Thyroid gland (tissue), 4 donors: ENCODE results near the gene GABPA. TPM values are rescaled to one million over a fixed set of nuclear protein-coding genes. Genes with fewer than 3 reads are reported as not detected.

Source experiments
- DNase-seq, 2 donors: peaks; one replicate each; pipeline ENCODE4 v3.0.0-alpha.2; 2019
- H3K27ac ChIP-seq, 3 donors: fragments of 200-600 bp; sonication (generic); 1 replicate in 2 of 3; 2 replicates in 1 of 3; pipeline ENCODE4 v1.5.1; 2016 to 2019; ENCODE audit warnings: mild to moderate bottlenecking in 1 of 3, moderate library complexity in 1 of 3
- H3K27me3 ChIP-seq: fragments of 200-600 bp; sonication (generic); one replicate; pipeline ENCODE4 v1.5.1; 2019
- H3K36me3 ChIP-seq, 2 donors: fragments of 200-600 bp; sonication (generic); one replicate each; pipeline ENCODE4 v1.5.1; 2016 to 2019
- H3K4me1 ChIP-seq, 2 donors: fragments of 200-600 bp; sonication (generic); one replicate each; pipeline ENCODE4 v1.5.1; 2017 to 2019
- H3K4me3 ChIP-seq, 3 donors: fragments of 200-600 bp; sonication (generic); replicated peaks in 1 of 3; 1 replicate in 2 of 3; 2 replicates in 1 of 3; pipeline ENCODE4 v1.5.1; 2016; ENCODE audit warnings: mild to moderate bottlenecking in 1 of 3
- H3K9me3 ChIP-seq: fragments of 200-600 bp; sonication (generic); one replicate; pipeline ENCODE4 v1.5.1; 2017
- POLR2A ChIP-seq, 2 donors: fragments of 450-650 bp; IDR thresholded peaks; one replicate each; pipeline ENCODE4 v1.6.1; 2017; ENCODE audit warnings: antibody characterized with exemption in 2 of 2, mild to moderate bottlenecking in 2 of 2, moderate library complexity in 1 of 2
- WGBS, 2 donors: methylation state at CpG; one replicate each; pipeline ENCODE4 v1.1.5; 2017; 5-methylcytosine and 5-hydroxymethylcytosine counted together
- intact Hi-C: fragments of 100-400 bp; cut with DNase I; formaldehyde crosslinking; loops from one replicate; pipeline ENCODE4 v1.15.1; 2023
- total RNA-seq, 4 donors: library from RNA; depleted of rRNA; stranded (reverse); fragments of >200 nt; gene quantifications; one replicate each; pipeline ENCODE4 v1.2.3, GENCODE V29; 2016
- TF ChIP-seq, protein P1 (sequence below), 6 experiments: fragments of 200-600 bp in 3 of 6; fragments of 450-650 bp in 3 of 6; sonication (generic) in 3 of 6; IDR thresholded peaks; one replicate each; pipeline ENCODE4 v1.5.1; 2016 to 2019; ENCODE audit warnings: antibody characterized with exemption in 6 of 6, mild to moderate bottlenecking in 2 of 6, inconsistent platforms in 1 of 6, moderate library complexity in 1 of 6

GABPA gene
- total RNA-seq, 4 donors from 2014 or later, result 37.3 to 39.8 (median 38.4) TPM

DNA sequence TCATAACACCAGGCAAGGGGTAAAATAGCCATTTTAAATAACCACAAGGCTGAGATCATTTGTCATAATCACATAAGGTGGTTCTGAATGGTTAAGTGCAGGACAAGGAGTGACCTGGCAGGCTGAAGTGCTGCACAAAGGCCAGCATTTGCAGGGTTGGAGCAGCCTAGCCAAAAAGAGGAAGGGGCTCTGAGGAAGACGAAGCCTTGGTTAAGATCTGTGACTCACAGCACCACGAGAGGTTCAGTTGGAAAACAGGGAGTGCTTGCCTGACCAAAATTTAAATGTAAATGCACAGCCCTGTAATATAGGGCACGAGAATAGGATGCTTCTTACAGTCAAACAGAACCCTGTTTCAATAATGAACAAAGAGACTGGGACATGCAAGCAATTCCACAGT is 12.1 kb upstream of the GABPA start:
- peaks cover 16 to 42% of the 10 kb centered on the region in 2 donors for H3K36me3 ChIP-seq
- DNase-seq, result no peak
- 95 to 97% methylated on average over 3 of the region's 3 CpGs for WGBS, 2 donors
- H3K4me3 ChIP-seq, result no peak overlapping the region
- no peaks in the 10 kb centered on the region for H3K27me3 ChIP-seq
- TF ChIP-seq POLR2A (IDR thresholded peaks at IDR 0.05), result no peak
- TF ChIP-seq, protein P1, sequence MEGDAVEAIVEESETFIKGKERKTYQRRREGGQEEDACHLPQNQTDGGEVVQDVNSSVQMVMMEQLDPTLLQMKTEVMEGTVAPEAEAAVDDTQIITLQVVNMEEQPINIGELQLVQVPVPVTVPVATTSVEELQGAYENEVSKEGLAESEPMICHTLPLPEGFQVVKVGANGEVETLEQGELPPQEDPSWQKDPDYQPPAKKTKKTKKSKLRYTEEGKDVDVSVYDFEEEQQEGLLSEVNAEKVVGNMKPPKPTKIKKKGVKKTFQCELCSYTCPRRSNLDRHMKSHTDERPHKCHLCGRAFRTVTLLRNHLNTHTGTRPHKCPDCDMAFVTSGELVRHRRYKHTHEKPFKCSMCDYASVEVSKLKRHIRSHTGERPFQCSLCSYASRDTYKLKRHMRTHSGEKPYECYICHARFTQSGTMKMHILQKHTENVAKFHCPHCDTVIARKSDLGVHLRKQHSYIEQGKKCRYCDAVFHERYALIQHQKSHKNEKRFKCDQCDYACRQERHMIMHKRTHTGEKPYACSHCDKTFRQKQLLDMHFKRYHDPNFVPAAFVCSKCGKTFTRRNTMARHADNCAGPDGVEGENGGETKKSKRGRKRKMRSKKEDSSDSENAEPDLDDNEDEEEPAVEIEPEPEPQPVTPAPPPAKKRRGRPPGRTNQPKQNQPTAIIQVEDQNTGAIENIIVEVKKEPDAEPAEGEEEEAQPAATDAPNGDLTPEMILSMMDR (IDR thresholded peaks at IDR 0.05), result no peak
- intact Hi-C loops, result no loop called here
- no peaks in the 10 kb centered on the region for H3K4me1 ChIP-seq
- H3K9me3 ChIP-seq, result no peaks in the 10 kb centered on the region
- no peak overlapping the region for H3K27ac ChIP-seq

DNA sequence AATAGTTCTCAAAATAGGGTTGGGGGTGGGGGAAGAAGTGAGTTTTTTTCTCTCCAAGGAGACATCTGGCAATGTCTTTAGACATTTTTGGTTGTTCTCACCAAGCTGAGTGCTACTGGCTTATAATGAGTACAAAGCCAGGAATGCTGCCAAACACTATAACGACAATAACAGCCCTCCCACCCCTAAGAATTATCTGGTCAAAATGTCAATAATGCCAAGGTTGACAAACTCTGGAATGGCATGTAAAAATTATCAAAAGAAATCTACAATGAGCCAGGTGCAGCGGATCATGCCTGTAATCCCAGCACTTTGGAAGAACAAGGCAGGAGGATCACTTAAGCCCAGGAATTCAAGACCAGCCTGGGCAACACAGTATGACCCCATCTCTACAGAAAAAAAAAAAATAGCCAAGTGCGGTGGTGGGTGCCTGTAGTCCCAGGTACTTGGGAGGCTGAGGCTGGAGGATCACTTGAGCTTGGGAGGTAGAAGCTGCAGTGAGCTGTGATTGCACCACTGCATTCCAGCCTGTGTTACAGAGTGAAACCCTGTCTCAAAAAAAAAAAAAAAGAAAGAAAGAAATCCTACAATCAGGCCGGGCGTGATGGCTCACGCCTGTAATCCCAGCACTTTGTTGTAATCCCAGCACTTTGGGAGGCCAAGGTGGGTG is 2.5 kb upstream of the GABPA start:
- H3K9me3 ChIP-seq, result no peaks in the 10 kb centered on the region
- peaks cover 14 to 31% of the 10 kb centered on the region in 2 donors for H3K4me1 ChIP-seq
- peaks cover 22% of the 10 kb centered on the region in 2 donors for H3K36me3 ChIP-seq
- H3K27ac ChIP-seq, result no peak overlapping the region
- no peak for DNase-seq
- H3K27me3 ChIP-seq, result no peaks in the 10 kb centered on the region
- WGBS, 2 donors, result 82 to 87% methylated on average over 6 of the region's 6 CpGs
- no peak overlapping the region for H3K4me3 ChIP-seq
- TF ChIP-seq, protein P1 (IDR thresholded peaks at IDR 0.05), result no peak
- no peak for TF ChIP-seq POLR2A (IDR thresholded peaks at IDR 0.05)
- intact Hi-C loops, result no loop called here

DNA sequence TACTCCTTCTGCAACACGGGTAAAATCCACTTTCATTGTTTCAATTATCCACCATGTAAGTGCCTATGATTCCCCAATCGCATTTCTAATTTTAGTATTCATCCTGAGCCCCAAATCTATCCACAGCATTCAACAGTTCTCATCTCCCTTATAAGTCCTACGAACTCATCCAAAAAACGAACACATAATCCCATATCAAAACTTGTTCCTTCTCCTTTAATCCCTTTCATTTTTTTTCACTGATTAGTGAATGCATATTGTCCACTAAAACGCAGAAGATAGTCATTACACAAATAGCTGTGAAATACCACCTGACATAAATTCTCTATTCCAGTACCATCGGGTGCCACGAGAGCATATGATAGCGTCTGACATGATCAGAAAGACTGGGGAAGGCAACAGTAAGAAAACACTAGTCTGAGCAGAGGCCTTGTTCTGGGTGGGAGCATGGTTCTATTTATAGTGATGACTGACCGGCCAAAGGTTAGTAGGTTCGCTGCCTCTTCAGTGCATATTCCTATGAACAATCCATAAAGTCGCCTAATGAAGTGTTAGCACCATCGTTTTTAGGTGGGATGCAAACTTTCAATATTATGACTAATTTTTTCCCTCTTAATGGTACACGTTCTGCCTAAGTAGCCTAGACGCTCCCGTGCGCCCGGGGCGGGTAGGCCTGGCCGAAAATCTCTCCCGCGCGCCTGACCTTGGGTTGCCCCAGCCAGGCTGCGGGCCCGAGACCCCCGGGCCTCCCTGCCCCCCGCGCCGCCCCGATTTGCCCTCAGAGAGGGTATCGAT is 716 bp upstream of the GABPA start:
- Histone ChIP-seq H3K36me3 (peaks cover 4 to 5% of the 10 kb centered on the region in 2 donors), H3K9me3 (no peaks in the 10 kb centered on the region), H3K4me3 (peak overlapping the region; percentile 77 to 93 (median 90)), H3K27me3 (no peaks in the 10 kb centered on the region), H3K27ac (peak overlapping the region; percentile 84 to 99 (median 98)), H3K4me1 (peaks cover 14 to 31% of the 10 kb centered on the region in 2 donors)
- WGBS, 2 donors, result 6 to 8% methylated on average over 26 to 30 of the region's 30 CpGs
- no peak for TF ChIP-seq POLR2A (IDR thresholded peaks at IDR 0.05)
- TF ChIP-seq, protein P1 (IDR thresholded peaks at IDR 0.05), result no peak
- intact Hi-C loops, result no loop called here
- peak in 1 of 2 donors; percentile 13 for DNase-seq

DNA sequence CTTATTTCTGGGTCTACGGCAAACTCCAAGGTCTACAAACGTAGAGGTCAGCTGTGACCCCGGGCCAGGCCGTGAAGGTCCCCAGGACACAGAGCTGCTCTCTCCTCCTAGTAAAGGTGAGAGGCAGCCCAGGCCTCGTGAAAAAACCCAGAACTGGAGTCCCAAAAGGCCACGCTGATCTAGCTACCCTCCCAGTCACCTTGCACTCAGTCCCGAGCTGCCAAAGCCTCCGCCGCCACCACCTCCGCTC is 193 bp upstream of the GABPA start:
- H3K9me3 ChIP-seq, result no peaks in the 10 kb centered on the region
- no peaks in the 10 kb centered on the region for H3K36me3 ChIP-seq
- peak overlapping the region; percentile 77 to 93 (median 90) for H3K4me3 ChIP-seq
- H3K27me3 ChIP-seq, result no peaks in the 10 kb centered on the region
- 0% methylated on average over 7 to 9 of the region's 10 CpGs for WGBS, 2 donors
- intact Hi-C loops, result no loop called here
- H3K4me1 ChIP-seq, result peaks cover 14 to 31% of the 10 kb centered on the region in 2 donors
- TF ChIP-seq, protein P1 (IDR thresholded peaks at IDR 0.05), result no peak
- peak in 1 of 2 donors; percentile 84 for TF ChIP-seq POLR2A (IDR thresholded peaks at IDR 0.05)
- no peak for DNase-seq
- peak overlapping the region; percentile 84 to 99 (median 98) for H3K27ac ChIP-seq
